ENCODE results near the gene ICA1. TPM values are rescaled to one million over a fixed set of nuclear protein-coding genes. Genes with fewer than 3 reads are reported as not detected.
"Not testable (repeated sequence)": the region's sequence is repeated elsewhere in the genome, so short reads cannot be mapped to it uniquely, and the experiment has no call there.

Gene ICA1
- total and polyA plus RNA-seq, 2 of the 13 experiments (the other 11 are each of a cell fraction or from before 2014, with no cell fraction given) = 0.29 TPM; not detected in 1

GRCh38 chr7:8103282-8103681 is 158.7 kb downstream of the ICA1 start (continued):
- no peak for TF ChIP-seq NKX3-1 (CRISPR knock-in tag; IDR thresholded peaks at IDR 0.05)
- no peak for TF ChIP-seq ARNTL (CRISPR knock-in tag; IDR thresholded peaks at IDR 0.05)
- TF ChIP-seq HNF1B (CRISPR knock-in tag; IDR thresholded peaks at IDR 0.05) = no peak

DNA sequence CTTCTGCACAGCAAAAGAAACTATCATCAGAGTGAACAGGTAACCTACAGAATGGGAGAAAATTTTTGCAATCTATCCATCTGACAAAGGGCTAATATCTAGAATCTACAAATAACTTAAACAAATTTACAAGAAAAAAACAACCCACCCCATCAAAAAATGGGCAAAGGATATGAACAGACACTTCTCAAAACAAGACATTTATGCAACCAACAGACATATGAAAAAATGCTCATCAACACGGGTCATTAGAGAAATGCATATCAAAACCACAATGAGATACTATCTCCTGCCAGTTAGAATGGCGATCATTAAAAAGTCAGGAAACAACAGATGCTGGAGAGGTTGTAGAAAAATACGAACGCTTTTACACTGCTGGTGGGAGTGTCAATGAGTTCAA is 160.7 kb downstream of the ICA1 start:
- H3K9ac ChIP-seq (ENCODE audit: insufficient read depth, low read depth, low read length); H3K27me3 ChIP-seq (ENCODE audit: control insufficient read depth in 1 of 2, insufficient read depth in 2 of 2, low read length in 2 of 2); H3K36me3 ChIP-seq (replicated peaks in 1 of 2; ENCODE audit: control insufficient read depth in 1 of 2, insufficient read depth in 2 of 2, low read length in 2 of 2); H2AFZ ChIP-seq (ENCODE audit: low read length); CTCF ChIA-PET (ENCODE audit: low intra/inter-chr PET ratio, low total read pairs); FAIRE-seq; BruUV-seq (replicated peaks); ATAC-seq; H3K79me2 ChIP-seq (ENCODE audit: insufficient read depth, low read length); in situ Hi-C loops (cut with HindIII; ENCODE audit: extremely low pct_ligation_motif_present, low pct_unique_long_range_greater_than_20kb); POLR2A ChIA-PET; intact Hi-C loops (cut with micrococcal nuclease; ENCODE audit: unreplicated experiment); H3K27ac ChIP-seq (ENCODE audit: extremely low read length, insufficient read depth, low read length); H3K4me3 ChIP-seq (replicated peaks in 1 of 3; ENCODE audit: insufficient read depth in 1 of 3, low read depth in 2 of 3, low read length in 3 of 3); H3K4me2 ChIP-seq (ENCODE audit: low read depth, low read length); H4K20me1 ChIP-seq (ENCODE audit: insufficient read depth, low read length); H3K9me3 ChIP-seq (ENCODE audit: low read length); DNase-seq (ENCODE audit: low spot score): not testable (repeated sequence)
- WGBS (ENCODE audit: low lambda C conversion rate) = 31% methylated on average over 4 of the region's 4 CpGs
- H3K4me1 ChIP-seq (ENCODE audit: insufficient read depth, low read length) = peaks cover 13% of the 10 kb centered on the region; the same call in 1 of the 2 replicates
